ENCODE results near the gene CACNA2D3. TPM values are rescaled to one million over a fixed set of nuclear protein-coding genes. Genes with fewer than 3 reads are reported as not detected.
A peak's percentile ranks its signal among the peaks of the same experiment; 100 is the strongest.

CACNA2D3 gene
- total and polyA plus RNA-seq, 2 donors from 2014 or later: 5.7 to 11.2 TPM

- TF ChIP-seq, protein P1, sequence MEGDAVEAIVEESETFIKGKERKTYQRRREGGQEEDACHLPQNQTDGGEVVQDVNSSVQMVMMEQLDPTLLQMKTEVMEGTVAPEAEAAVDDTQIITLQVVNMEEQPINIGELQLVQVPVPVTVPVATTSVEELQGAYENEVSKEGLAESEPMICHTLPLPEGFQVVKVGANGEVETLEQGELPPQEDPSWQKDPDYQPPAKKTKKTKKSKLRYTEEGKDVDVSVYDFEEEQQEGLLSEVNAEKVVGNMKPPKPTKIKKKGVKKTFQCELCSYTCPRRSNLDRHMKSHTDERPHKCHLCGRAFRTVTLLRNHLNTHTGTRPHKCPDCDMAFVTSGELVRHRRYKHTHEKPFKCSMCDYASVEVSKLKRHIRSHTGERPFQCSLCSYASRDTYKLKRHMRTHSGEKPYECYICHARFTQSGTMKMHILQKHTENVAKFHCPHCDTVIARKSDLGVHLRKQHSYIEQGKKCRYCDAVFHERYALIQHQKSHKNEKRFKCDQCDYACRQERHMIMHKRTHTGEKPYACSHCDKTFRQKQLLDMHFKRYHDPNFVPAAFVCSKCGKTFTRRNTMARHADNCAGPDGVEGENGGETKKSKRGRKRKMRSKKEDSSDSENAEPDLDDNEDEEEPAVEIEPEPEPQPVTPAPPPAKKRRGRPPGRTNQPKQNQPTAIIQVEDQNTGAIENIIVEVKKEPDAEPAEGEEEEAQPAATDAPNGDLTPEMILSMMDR (IDR thresholded peaks at IDR 0.05; ENCODE audit: borderline replicate concordance, extremely low read depth, insufficient read depth): no peak
- Histone ChIP-seq H3K9me3 (ENCODE audit: control insufficient read depth in 2 of 3, insufficient read depth in 1 of 3, low read length in 3 of 3) (no peaks in the 10 kb centered on the region), H3K36me3 (ENCODE audit: control insufficient read depth in 2 of 3, insufficient read depth in 3 of 3, low read length in 3 of 3) (no peaks in the 10 kb centered on the region), H3K9ac (ENCODE audit: low read length in 3 of 3) (no peak overlapping the region), H3K27me3 (ENCODE audit: control insufficient read depth, insufficient read depth, low read length) (no peaks in the 10 kb centered on the region), H3K4me3 (ENCODE audit: low read length in 3 of 3) (no peak overlapping the region), H3K27ac (ENCODE audit: low read depth in 2 of 2, low read length in 2 of 2) (no peak overlapping the region), H3K4me1 (ENCODE audit: control insufficient read depth in 2 of 3, insufficient read depth in 2 of 3, low read depth in 1 of 3, low read length in 3 of 3) (no peaks in the 10 kb centered on the region)
- no peak for FAIRE-seq
- DNase-seq: no peak
- intact Hi-C loops (cut with DNase I): no loop called here
Observed at GRCh38 chr3:54427501-54427900, 305.1 kb downstream of the CACNA2D3 start.

GRCh38 chr3:54427941-54428871 lies 305.9 kb downstream of the CACNA2D3 start:
- DNase-seq: peak in 4 of 5 donors; percentile 67 to 86 (median 79)
- Histone ChIP-seq H3K4me1 (ENCODE audit: control insufficient read depth in 2 of 3, insufficient read depth in 2 of 3, low read depth in 1 of 3, low read length in 3 of 3) (no peaks in the 10 kb centered on the region), H3K4me3 (ENCODE audit: low read length in 3 of 3) (no peak overlapping the region), H3K9me3 (ENCODE audit: control insufficient read depth in 2 of 3, insufficient read depth in 1 of 3, low read length in 3 of 3) (no peaks in the 10 kb centered on the region), H3K27me3 (ENCODE audit: control insufficient read depth, insufficient read depth, low read length) (no peaks in the 10 kb centered on the region), H3K27ac (ENCODE audit: low read depth in 2 of 2, low read length in 2 of 2) (no peak overlapping the region), H3K36me3 (ENCODE audit: control insufficient read depth in 2 of 3, insufficient read depth in 3 of 3, low read length in 3 of 3) (no peaks in the 10 kb centered on the region), H3K9ac (ENCODE audit: low read length in 3 of 3) (peak overlapping the region in 1 of 3 donors; percentile 29)
- intact Hi-C loops (cut with DNase I): no loop called here
- TF ChIP-seq, protein P1 (IDR thresholded peaks at IDR 0.05; ENCODE audit: borderline replicate concordance, extremely low read depth, insufficient read depth): peak; percentile 71
- peak; percentile 94 for FAIRE-seq

GRCh38 chr3:54432975-54433374 lies 310.6 kb downstream of the CACNA2D3 start:
- no peak overlapping the region for H3K27ac ChIP-seq (ENCODE audit: low read depth in 2 of 2, low read length in 2 of 2)
- no peak for FAIRE-seq
- H3K36me3 ChIP-seq (ENCODE audit: control insufficient read depth in 2 of 3, insufficient read depth in 3 of 3, low read length in 3 of 3): no peaks in the 10 kb centered on the region
- no peak overlapping the region for H3K9ac ChIP-seq (ENCODE audit: low read length in 3 of 3)
- DNase-seq: no peak
- TF ChIP-seq, protein P1 (IDR thresholded peaks at IDR 0.05; ENCODE audit: borderline replicate concordance, extremely low read depth, insufficient read depth): no peak
- H3K4me3 ChIP-seq (ENCODE audit: low read length in 3 of 3): no peak overlapping the region
- H3K4me1 ChIP-seq (ENCODE audit: control insufficient read depth in 2 of 3, insufficient read depth in 2 of 3, low read depth in 1 of 3, low read length in 3 of 3): no peaks in the 10 kb centered on the region
- no peaks in the 10 kb centered on the region for H3K27me3 ChIP-seq (ENCODE audit: control insufficient read depth, insufficient read depth, low read length)
- no peaks in the 10 kb centered on the region for H3K9me3 ChIP-seq (ENCODE audit: control insufficient read depth in 2 of 3, insufficient read depth in 1 of 3, low read length in 3 of 3)
- intact Hi-C loops (cut with DNase I): no loop called here

Data from kidney (tissue), 14 donors.